MM.1S (cell line): ENCODE results near the gene PEX19.

Source experiments
- EZH2 ChIP-seq: fragments of 300-600 bp; sonication (generic); optimal IDR thresholded peaks from 2 replicates; pipeline ENCODE3; 2017; ENCODE audit warnings: low read depth, mild to moderate bottlenecking, antibody characterized with exemption, low read length, mixed read lengths
- EZH2phosphoT487 ChIP-seq: fragments of 300-600 bp; sonication (generic); IDR thresholded peaks from 2 replicates; pipeline ENCODE4 v1.6.1; 2018; ENCODE audit warnings: antibody characterized with exemption, low read length
- TF ChIP-seq, protein P1 (sequence below): fragments of 300-600 bp; sonication (generic); IDR thresholded peaks from 2 replicates; pipeline ENCODE4 v1.5.1; 2016; ENCODE audit warnings: antibody characterized with exemption, low read length, mixed read lengths

DNA sequence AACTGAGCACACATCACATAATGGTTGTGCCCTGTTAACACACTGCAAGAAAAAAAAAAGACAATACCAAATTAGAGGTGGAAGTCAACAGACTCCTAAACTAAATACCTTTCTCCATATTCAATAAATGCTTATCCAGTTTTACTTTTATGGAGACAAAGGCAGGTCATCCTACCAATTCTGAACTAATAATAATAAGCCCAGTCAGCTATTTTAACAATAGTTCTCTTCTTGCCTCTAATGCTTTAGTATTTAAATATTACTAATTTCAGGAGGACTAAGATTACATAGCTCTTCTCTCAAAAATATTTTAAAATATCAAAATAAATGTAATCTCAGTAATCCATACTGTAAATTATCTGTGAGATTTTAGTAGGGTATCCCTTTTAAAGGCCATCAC lies 47.6 kb upstream of the PEX19 start:
- TF ChIP-seq, protein P1, sequence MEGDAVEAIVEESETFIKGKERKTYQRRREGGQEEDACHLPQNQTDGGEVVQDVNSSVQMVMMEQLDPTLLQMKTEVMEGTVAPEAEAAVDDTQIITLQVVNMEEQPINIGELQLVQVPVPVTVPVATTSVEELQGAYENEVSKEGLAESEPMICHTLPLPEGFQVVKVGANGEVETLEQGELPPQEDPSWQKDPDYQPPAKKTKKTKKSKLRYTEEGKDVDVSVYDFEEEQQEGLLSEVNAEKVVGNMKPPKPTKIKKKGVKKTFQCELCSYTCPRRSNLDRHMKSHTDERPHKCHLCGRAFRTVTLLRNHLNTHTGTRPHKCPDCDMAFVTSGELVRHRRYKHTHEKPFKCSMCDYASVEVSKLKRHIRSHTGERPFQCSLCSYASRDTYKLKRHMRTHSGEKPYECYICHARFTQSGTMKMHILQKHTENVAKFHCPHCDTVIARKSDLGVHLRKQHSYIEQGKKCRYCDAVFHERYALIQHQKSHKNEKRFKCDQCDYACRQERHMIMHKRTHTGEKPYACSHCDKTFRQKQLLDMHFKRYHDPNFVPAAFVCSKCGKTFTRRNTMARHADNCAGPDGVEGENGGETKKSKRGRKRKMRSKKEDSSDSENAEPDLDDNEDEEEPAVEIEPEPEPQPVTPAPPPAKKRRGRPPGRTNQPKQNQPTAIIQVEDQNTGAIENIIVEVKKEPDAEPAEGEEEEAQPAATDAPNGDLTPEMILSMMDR, result no peak
- no peak for TF ChIP-seq EZH2phosphoT487
- no peak for TF ChIP-seq EZH2
